Psoas muscle (tissue), 8 donors: ENCODE data around the gene NCOA7. TPM values are rescaled to one million over a fixed set of nuclear protein-coding genes. Genes with fewer than 3 reads are reported as not detected.

Source experiments
- ATAC-seq, 4 donors: fragments of 200-7000 bp; cut with Tn5 transposase; one replicate each; pipeline ENCODE4 v1.9.1; 2020; ENCODE audit warnings: moderate library complexity in 3 of 4, mild to moderate bottlenecking in 2 of 4
- DNase-seq, 2 donors: peaks; one replicate each; pipeline ENCODE4 v3.0.0-alpha.2; 2020
- H3K27ac ChIP-seq: fragments of 200-600 bp; one replicate; pipeline ENCODE4 v1.8.0; 2022
- H3K27me3 ChIP-seq, 3 donors: fragments of 200-600 bp in 1 of 3; one replicate each; pipeline versions ENCODE4 v1.6.1 to v1.8.0; 2013 to 2022; ENCODE audit warnings: low read length in 2 of 3, mild to moderate bottlenecking in 2 of 3, moderate library complexity in 1 of 3; ENCODE audit not compliant: insufficient read depth in 3 of 3
- H3K36me3 ChIP-seq, 2 donors: fragments of 200-600 bp in 1 of 2; one replicate each; pipeline versions ENCODE4 v1.6.1 to v1.8.0; 2013 to 2022; ENCODE audit warnings: low read depth in 1 of 2, mild to moderate bottlenecking in 1 of 2, moderate library complexity in 1 of 2; ENCODE audit not compliant: insufficient read depth in 1 of 2
- H3K4me1 ChIP-seq: fragments of 200-600 bp; one replicate; pipeline ENCODE4 v1.8.0; 2022
- H3K4me3 ChIP-seq: fragments of 200-600 bp; one replicate; pipeline ENCODE4 v1.8.0; 2022; ENCODE audit warnings: mild to moderate bottlenecking
- H3K9me3 ChIP-seq: fragments of 200-600 bp; one replicate; pipeline ENCODE4 v1.8.0; 2022
- WGBS, 3 donors: extraction: QIAGEN DNeasy Blood & Tissue Kit; methylation state at CpG; one replicate each; pipeline versions ENCODE4 v1.1.6 to v1.1.7; 2013; 5-methylcytosine and 5-hydroxymethylcytosine counted together
- intact Hi-C, 2 donors: fragments of 100-400 bp; cut with DNase I; formaldehyde crosslinking; loops; one replicate each; pipeline versions ENCODE4 v1.11.0 to v1.14.2; 2022
- polyA plus RNA-seq, 3 donors: library from polyadenylated mRNA; stranded (reverse); fragments of 200-250 nt; gene quantifications; one replicate each; pipeline ENCODE4 v1.2.3, GENCODE V29; 2013
- total RNA-seq, 4 donors: library from RNA; stranded (reverse); fragmentation: NEBNext Ultra II Directional in 2 of 4; extraction: Animal tissue kit (Norgen Biotek cat#: 25700) in 2 of 4; gene quantifications; one replicate each; pipeline versions ENCODE4 v1.2.1 to v1.2.4, GENCODE V29; 2021 to 2023
- TF ChIP-seq, protein P1 (sequence below): fragments of 200-600 bp; IDR thresholded peaks from one replicate; pipeline ENCODE4 v1.8.0; 2022; ENCODE audit warnings: antibody characterized with exemption
- donor health status: healthy with polysubstance abuse.
- donor health status: DM: no; HTN: no; CAD: no; lungs with moderate emphysema.
- donor health status: Bipolar disorder and iron deficiency.
- donor health status: healthy.
- donor health status: DM: yes; HTN: yes; CAD: no.
- donor health status: DM: no; HTN: no; CAD: no.
- donor health status: DM: no; HTN: no; CAD: no.
- donor health status: DM: yes; HTN: yes; CAD: no.

Gene NCOA7
- total and polyA plus RNA-seq, 7 donors = 3.1 to 22.5 (median 8.2) TPM

DNA sequence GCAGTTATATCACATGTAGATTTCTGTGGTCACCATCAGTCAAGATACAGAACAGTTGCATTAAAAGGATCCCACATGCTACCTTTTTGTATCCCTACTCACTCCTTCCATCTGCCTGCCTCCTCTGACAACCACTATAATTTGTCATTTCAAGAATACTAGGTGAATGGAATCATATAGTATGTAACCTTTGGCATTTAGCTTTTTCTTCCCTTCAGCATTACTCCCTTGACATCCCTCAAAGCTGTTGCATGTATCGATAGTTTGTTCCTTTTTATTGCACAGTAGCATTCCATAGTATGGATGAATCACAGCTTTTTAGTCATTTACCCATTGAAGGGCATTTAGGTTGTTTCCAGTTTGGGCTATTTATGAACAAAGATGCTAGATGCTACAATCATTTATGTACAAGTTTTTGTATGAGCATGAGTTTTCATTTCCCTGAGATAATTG lies 26.1 kb downstream of the NCOA7 start:
- no peaks in the 10 kb centered on the region for H3K9me3 ChIP-seq
- H3K36me3 ChIP-seq = no peaks in the 10 kb centered on the region
- no peak overlapping the region for H3K4me3 ChIP-seq
- 96 to 100% (median 98%) methylated on average over 1 of the region's 1 CpG for WGBS, 3 donors
- H3K27ac ChIP-seq = no peak overlapping the region
- ATAC-seq = no peak
- DNase-seq = no peak
- H3K27me3 ChIP-seq = no peaks in the 10 kb centered on the region
- TF ChIP-seq, protein P1, sequence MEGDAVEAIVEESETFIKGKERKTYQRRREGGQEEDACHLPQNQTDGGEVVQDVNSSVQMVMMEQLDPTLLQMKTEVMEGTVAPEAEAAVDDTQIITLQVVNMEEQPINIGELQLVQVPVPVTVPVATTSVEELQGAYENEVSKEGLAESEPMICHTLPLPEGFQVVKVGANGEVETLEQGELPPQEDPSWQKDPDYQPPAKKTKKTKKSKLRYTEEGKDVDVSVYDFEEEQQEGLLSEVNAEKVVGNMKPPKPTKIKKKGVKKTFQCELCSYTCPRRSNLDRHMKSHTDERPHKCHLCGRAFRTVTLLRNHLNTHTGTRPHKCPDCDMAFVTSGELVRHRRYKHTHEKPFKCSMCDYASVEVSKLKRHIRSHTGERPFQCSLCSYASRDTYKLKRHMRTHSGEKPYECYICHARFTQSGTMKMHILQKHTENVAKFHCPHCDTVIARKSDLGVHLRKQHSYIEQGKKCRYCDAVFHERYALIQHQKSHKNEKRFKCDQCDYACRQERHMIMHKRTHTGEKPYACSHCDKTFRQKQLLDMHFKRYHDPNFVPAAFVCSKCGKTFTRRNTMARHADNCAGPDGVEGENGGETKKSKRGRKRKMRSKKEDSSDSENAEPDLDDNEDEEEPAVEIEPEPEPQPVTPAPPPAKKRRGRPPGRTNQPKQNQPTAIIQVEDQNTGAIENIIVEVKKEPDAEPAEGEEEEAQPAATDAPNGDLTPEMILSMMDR = no peak
- intact Hi-C loops = loop anchor here in 1 of 2 donors (5.0 kb wide), 1 partner anchor 65 kb away; no protein-coding TSS in a partner anchor
- H3K4me1 ChIP-seq = no peaks in the 10 kb centered on the region

DNA sequence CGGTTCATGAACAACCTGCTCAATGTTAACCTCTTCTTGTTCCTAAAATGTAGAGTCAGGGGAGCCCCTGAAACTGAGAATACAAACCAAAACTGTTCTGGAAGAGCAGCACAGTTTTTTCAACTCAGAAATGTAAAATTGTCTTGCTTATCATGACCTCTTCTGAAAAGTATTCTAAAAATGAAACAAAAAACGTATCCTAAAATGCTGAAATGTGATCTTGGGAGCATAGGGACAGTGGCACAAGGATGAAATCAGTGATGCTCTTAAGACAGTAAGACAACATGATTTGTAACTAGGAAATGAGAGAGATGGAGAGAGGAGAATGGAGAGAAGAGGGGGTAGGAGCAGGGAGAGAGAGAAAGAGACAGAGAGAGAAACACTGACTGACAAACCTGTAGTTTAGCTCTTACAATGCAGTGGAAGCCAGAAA lies 27.5 kb downstream of the NCOA7 start:
- no peak overlapping the region for H3K4me3 ChIP-seq

DNA sequence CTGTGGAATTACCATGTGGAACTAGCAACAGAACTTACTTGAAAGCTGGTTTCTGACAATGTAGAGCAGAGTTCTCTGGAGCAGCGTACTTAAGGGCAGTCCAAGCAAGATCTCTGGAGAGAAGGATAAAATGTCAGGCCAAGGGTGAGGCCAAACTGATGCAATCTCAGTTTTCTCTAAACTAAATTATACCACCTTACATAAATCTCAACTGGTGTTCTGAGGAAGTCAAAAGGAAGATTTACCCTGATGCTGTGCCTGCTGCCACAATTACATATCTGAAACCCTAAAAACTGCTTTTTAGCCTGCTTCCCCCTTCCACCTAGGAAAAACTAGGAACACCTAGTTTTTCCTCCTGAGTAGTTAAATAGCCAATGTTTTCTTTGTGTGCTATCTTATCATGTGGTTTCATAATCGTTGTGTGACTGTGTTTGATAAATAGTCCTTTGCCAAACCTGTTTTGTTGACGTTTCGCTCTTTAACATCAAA lies 28.1 kb downstream of the NCOA7 start:
- H3K4me1 ChIP-seq = no peaks in the 10 kb centered on the region
- no peak overlapping the region for H3K27ac ChIP-seq
- TF ChIP-seq, protein P1 = no peak
- ATAC-seq (no peak), DNase-seq (no peak)
- no peaks in the 10 kb centered on the region for H3K27me3 ChIP-seq
- H3K9me3 ChIP-seq = no peaks in the 10 kb centered on the region
- 54 to 70% (median 55%) methylated on average over 4 of the region's 4 CpGs for WGBS, 3 donors
- H3K36me3 ChIP-seq = no peaks in the 10 kb centered on the region
- intact Hi-C loops = loop anchor here in 1 of 2 donors (5.0 kb wide), 1 partner anchor 63 kb away; no protein-coding TSS in a partner anchor
- H3K4me3 ChIP-seq = no peak overlapping the region

More for the DNA sequence above, 27.5 kb downstream of the NCOA7 start:
- no peaks in the 10 kb centered on the region for H3K4me1 ChIP-seq
- no peaks in the 10 kb centered on the region for H3K27me3 ChIP-seq
- intact Hi-C loops = loop anchor here in 1 of 2 donors (5.0 kb wide), 1 partner anchor 64 kb away; no protein-coding TSS in a partner anchor
- DNase-seq (no peak), ATAC-seq (no peak)
- H3K27ac ChIP-seq = no peak overlapping the region
- no peaks in the 10 kb centered on the region for H3K9me3 ChIP-seq
- WGBS, 3 donors = 31 to 46% (median 39%) methylated on average over 2 of the region's 2 CpGs
- TF ChIP-seq, protein P1 = no peak
- H3K36me3 ChIP-seq = no peaks in the 10 kb centered on the region

DNA sequence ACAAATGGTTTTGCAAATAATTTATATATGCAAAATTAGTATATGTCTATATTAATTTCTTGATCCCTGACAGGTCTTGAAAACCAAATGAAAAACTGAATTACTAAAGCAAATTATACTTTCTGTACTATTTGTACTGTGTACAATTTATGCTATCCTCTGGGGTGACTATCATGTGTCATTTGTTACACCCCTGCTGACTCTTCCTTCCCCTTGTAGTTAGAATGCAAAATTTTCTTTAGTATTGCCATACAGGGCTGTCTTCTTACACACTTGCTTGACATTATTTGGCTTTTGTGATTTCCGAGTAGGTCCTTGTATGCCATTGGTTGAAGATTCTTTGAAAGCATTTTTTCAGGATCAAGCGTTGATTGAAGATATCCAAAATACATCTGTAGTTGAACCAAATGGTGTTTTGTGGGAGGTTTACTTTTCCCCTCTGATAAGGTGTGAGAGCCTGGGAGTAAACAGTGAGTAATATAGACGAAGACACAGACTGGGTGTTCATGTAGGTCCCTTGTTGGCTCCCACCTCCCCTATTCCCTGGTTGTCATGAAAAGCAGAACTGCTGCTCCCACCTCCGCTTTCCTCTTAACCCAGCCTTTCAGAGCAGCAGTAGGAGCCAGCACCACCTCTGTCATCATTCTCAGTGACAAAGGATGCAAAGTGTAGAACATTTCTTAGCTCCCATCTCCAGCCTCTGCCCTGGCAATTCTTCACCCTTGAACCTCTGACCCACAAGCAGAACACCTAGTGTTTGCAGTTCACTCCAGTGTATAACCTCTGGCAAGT lies 29.0 kb downstream of the NCOA7 start:
- WGBS, 3 donors = 92 to 94% (median 94%) methylated on average over 4 of the region's 4 CpGs
- no peak overlapping the region for H3K4me3 ChIP-seq
- H3K36me3 ChIP-seq = no peaks in the 10 kb centered on the region
- intact Hi-C loops = loop anchor here in 1 of 2 donors (5.0 kb wide), 1 partner anchor 63 kb away; no protein-coding TSS in a partner anchor
- H3K27me3 ChIP-seq = no peaks in the 10 kb centered on the region
- H3K4me1 ChIP-seq = no peaks in the 10 kb centered on the region
- H3K9me3 ChIP-seq = no peaks in the 10 kb centered on the region
- TF ChIP-seq, protein P1 = no peak
- no peak for DNase-seq
- H3K27ac ChIP-seq = no peak overlapping the region
- no peak for ATAC-seq
